Ishikawa (cell line): ENCODE results near the gene ALB.

Experiments used
- EGR1 ChIP-seq: IDR thresholded peaks from 2 replicates; pipeline ENCODE4 v1.6.1; 2012
- EP300 ChIP-seq: IDR thresholded peaks from 2 replicates; pipeline ENCODE4 v1.6.1; 2012; ENCODE audit warnings: borderline replicate concordance
- FOXM1 ChIP-seq: IDR thresholded peaks from 2 replicates; pipeline ENCODE4 v1.6.1; 2012; ENCODE audit warnings: low read depth, borderline replicate concordance
- MAX ChIP-seq: IDR thresholded peaks from 2 replicates; pipeline ENCODE4 v1.6.1; 2012
- RAD21 ChIP-seq: IDR thresholded peaks from 2 replicates; pipeline ENCODE4 v1.6.1; 2012; ENCODE audit warnings: low read depth
- TAF1 ChIP-seq: IDR thresholded peaks from 2 replicates; pipeline ENCODE4 v1.6.1; 2012; ENCODE audit warnings: low read depth, mild to moderate bottlenecking
- TEAD4 ChIP-seq: IDR thresholded peaks from 2 replicates; pipeline ENCODE4 v1.6.1; 2012
- USF1 ChIP-seq: IDR thresholded peaks from 2 replicates; pipeline ENCODE4 v1.6.1; 2012
- YY1 ChIP-seq: IDR thresholded peaks from 2 replicates; pipeline ENCODE4 v1.6.1; 2012; ENCODE audit warnings: low read depth
- ZBTB7A ChIP-seq: IDR thresholded peaks from 2 replicates; pipeline ENCODE4 v1.6.1; 2012; ENCODE audit warnings: low read depth
- TF ChIP-seq, protein P1 (sequence below): IDR thresholded peaks from 2 replicates; pipeline ENCODE4 v1.6.1; 2012; ENCODE audit warnings: low read depth, mild to moderate bottlenecking

DNA sequence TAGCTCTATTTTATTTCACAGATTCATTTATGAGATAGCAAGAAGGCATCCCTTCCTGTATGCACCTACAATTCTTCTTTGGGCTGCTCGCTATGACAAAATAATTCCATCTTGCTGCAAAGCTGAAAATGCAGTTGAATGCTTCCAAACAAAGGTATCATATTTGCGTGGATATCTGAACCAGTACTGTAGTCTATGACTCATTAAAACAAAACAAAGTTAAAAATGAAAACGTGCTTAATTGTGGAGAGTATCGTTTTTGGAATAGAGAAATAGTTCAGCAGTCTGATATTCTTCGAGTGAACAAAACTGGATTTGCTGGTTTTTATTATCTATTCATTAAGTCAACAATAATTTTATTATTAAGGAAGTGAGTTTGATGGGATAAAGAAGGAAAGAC lies 38.2 kb downstream of the ALB start:
- TF ChIP-seq TEAD4: no peak
- TF ChIP-seq MAX: no peak
- TF ChIP-seq EP300: no peak
- TF ChIP-seq YY1: no peak
- TF ChIP-seq TAF1: no peak
- no peak for TF ChIP-seq EGR1
- no peak for TF ChIP-seq FOXM1
- TF ChIP-seq USF1: no peak
- no peak for TF ChIP-seq RAD21
- TF ChIP-seq, protein P1, sequence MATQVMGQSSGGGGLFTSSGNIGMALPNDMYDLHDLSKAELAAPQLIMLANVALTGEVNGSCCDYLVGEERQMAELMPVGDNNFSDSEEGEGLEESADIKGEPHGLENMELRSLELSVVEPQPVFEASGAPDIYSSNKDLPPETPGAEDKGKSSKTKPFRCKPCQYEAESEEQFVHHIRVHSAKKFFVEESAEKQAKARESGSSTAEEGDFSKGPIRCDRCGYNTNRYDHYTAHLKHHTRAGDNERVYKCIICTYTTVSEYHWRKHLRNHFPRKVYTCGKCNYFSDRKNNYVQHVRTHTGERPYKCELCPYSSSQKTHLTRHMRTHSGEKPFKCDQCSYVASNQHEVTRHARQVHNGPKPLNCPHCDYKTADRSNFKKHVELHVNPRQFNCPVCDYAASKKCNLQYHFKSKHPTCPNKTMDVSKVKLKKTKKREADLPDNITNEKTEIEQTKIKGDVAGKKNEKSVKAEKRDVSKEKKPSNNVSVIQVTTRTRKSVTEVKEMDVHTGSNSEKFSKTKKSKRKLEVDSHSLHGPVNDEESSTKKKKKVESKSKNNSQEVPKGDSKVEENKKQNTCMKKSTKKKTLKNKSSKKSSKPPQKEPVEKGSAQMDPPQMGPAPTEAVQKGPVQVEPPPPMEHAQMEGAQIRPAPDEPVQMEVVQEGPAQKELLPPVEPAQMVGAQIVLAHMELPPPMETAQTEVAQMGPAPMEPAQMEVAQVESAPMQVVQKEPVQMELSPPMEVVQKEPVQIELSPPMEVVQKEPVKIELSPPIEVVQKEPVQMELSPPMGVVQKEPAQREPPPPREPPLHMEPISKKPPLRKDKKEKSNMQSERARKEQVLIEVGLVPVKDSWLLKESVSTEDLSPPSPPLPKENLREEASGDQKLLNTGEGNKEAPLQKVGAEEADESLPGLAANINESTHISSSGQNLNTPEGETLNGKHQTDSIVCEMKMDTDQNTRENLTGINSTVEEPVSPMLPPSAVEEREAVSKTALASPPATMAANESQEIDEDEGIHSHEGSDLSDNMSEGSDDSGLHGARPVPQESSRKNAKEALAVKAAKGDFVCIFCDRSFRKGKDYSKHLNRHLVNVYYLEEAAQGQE: no peak
- no peak for TF ChIP-seq ZBTB7A
